HG03139 (cell line): Measurements from ENCODE around the gene FAM25G.

Source experiments
- ATAC-seq: cut with Tn5 transposase; IDR thresholded peaks from one replicate; pipeline ENCODE4 v1.9.1; 2021; ENCODE audit not compliant: unreplicated experiment

Gene FAM25G

DNA sequence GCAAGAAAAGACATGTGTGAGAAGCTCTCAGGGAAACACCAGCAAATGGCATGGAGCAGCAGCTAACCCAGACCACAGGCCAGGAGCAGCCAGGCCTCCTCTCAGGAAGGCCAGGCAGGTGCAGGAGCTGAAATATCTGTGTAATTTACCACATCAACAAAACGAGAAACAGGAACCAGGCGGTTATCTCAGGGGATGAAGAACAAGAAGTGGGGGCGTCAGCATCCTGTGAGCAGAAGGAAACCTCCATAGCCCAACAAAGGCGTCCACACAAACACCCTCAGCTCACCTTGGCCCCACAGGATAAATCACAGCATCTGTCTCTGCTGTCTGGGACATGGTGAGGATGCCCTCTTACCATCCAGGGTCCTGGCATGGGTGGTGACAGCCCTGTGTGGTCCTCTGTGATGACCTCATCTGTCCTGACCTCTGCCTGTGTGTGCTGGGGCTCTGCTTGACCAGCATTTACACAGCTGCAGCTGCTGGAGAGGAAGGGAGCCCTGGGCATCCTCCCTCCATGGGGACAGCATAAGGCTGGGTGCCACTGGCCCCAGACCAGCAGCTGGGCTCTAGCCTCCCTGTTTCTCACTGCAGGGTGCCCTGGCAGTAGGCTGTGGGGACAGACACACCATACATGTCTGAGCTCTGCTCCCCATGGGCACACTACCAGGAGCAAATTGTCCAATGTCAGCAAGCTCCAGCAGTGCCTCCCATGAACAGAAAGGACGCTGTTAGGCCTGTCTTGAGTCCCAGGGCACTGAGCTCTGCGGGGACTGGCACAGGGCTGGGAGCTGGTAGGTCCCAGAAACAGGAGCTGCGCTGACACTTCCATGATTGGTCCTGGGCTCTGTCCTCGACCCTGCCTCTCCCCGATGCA is 42.2 kb downstream of the FAM25G start:
- no peak for ATAC-seq

GRCh38 chr10:47447705-47448104 is 43.8 kb downstream of the FAM25G start:
- no peak for ATAC-seq

- no peak for ATAC-seq
These were observed 44.3 kb downstream of the FAM25G start for GRCh38 chr10:47447209-47447608.

- no peak for ATAC-seq
These were observed 45.8 kb downstream of the FAM25G start for GRCh38 chr10:47445720-47446119.

DNA sequence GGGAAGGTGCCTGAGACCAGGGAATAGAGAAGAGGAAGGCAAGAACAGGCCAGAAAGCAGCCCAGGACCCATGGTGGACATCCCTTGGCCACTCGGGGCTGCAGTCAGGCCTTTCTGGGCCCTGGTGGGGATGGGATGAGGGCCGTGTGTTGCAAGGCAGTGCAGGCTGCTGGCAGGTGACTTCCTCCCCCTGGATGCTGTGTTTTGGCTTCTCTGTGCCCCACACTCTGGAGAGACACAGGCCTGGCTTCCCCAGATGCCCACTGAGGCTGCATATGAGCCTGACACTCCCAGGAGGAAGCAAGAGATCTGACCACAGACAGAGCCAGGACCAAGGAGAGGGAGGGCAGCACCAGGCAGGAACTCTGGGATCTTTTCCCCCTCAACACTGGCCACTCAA is 47.5 kb downstream of the FAM25G start:
- ATAC-seq, result no peak

DNA sequence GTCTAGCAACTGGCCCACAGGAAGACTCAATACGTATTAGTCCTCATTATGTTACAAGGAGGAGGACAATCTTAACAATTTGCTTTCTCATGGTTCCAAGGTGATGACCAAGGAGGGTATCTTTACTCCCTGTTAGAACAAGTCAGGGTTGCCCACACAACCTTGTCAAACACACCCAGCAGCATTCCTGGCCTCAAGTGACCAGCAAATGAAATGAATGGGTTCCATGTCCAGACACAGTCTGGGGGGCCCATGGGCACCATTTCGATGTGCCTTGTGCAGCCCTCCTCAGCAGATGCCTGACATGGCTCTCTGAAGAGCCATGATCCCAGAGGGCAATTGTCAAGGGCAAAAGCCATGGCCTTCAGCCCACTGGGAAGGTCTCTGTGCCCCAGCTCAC is 48.4 kb downstream of the FAM25G start:
- ATAC-seq, result no peak

GRCh38 chr10:47442351-47442750 is 49.1 kb downstream of the FAM25G start:
- ATAC-seq, result no peak

DNA sequence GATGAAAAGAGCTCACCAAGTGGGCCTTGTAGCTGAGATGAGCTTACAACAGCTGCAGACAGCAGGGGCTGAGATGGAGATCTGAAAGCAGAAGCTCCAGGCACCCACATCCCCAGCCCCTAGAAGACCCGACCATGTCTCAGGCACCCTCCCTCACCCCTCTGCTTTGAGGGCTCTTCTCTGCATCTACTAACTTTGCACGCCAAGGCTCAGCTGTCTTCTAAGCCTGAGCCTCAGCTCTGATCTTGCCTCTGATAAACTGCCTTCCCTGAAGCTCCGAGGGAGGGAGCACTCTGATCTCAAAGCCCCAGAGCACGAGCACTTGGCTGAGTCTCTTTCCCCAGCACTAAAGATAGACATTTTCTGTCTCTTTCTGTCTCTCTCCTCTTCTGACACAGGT is 49.6 kb downstream of the FAM25G start:
- no peak for ATAC-seq

GRCh38 chr10:47440207-47440606 is 51.3 kb downstream of the FAM25G start:
- no peak for ATAC-seq

- no peak for ATAC-seq
These were observed 52.5 kb downstream of the FAM25G start for GRCh38 chr10:47438857-47439474.
